Activated naive CD8-positive, alpha-beta T cell treated with anti-CD3 and anti-CD28 coated beads, Interleukin-2, amount 50 U/mL, for 24 hours (primary cell): ENCODE measurements around the gene AP5B1.

ENCODE experiments used
- ATAC-seq: fragments of 150-1000 bp; cut with Tn5 transposase; one replicate; pipeline ENCODE4 v1.10.0; 2021
- DNase-seq: peaks from one replicate; pipeline ENCODE4 v3.0.0; 2021
- H3K27ac Mint-ChIP-seq: one replicate; pipeline ENCODE4 v1.8.0; 2021; ENCODE audit warnings: mild to moderate bottlenecking, mixed read lengths
- H3K27me3 Mint-ChIP-seq: one replicate; pipeline ENCODE4 v1.8.0; 2021; ENCODE audit warnings: mixed read lengths
- H3K36me3 Mint-ChIP-seq: one replicate; pipeline ENCODE4 v1.8.0; 2021; ENCODE audit warnings: low read depth, mixed read lengths
- H3K4me1 Mint-ChIP-seq: one replicate; pipeline ENCODE4 v1.8.0; 2021; ENCODE audit warnings: mixed read lengths
- H3K4me3 Mint-ChIP-seq: one replicate; pipeline ENCODE4 v1.8.0; 2021; ENCODE audit warnings: mild to moderate bottlenecking, moderate library complexity, mixed read lengths
- H3K9me3 Mint-ChIP-seq: one replicate; pipeline ENCODE4 v1.8.0; 2021; ENCODE audit warnings: mixed read lengths

Gene AP5B1

GRCh38 chr11:65809496-65809895 lies 28.7 kb upstream of the AP5B1 start:
- Mint-ChIP-seq H3K4me3 (no peak overlapping the region), H3K9me3 (no peaks in the 10 kb centered on the region), H3K27me3 (peaks cover 7% of the 10 kb centered on the region), H3K4me1 (no peaks in the 10 kb centered on the region), H3K36me3 (no peaks in the 10 kb centered on the region), H3K27ac (no peak overlapping the region)
- no peak for ATAC-seq
- no peak for DNase-seq

- no peak overlapping the region for H3K4me3 Mint-ChIP-seq
- peaks cover 12% of the 10 kb centered on the region for H3K27me3 Mint-ChIP-seq
- H3K9me3 Mint-ChIP-seq: no peaks in the 10 kb centered on the region
- DNase-seq: no peak
- no peak overlapping the region for H3K27ac Mint-ChIP-seq
- H3K36me3 Mint-ChIP-seq: no peaks in the 10 kb centered on the region
- H3K4me1 Mint-ChIP-seq: no peaks in the 10 kb centered on the region
- no peak for ATAC-seq
Observed at GRCh38 chr11:65808744-65809341, 28.1 kb upstream of the AP5B1 start.

GRCh38 chr11:65806979-65807378 lies 26.2 kb upstream of the AP5B1 start:
- ATAC-seq (no peak), DNase-seq (no peak)
- Mint-ChIP-seq H3K36me3 (no peaks in the 10 kb centered on the region), H3K27ac (no peak overlapping the region), H3K9me3 (no peaks in the 10 kb centered on the region), H3K27me3 (peaks cover 29% of the 10 kb centered on the region), H3K4me1 (no peaks in the 10 kb centered on the region), H3K4me3 (no peak overlapping the region)

- DNase-seq (no peak), ATAC-seq (no peak)
- no peak overlapping the region for H3K4me3 Mint-ChIP-seq
- H3K36me3 Mint-ChIP-seq: no peaks in the 10 kb centered on the region
- H3K27ac Mint-ChIP-seq: no peak overlapping the region
- no peaks in the 10 kb centered on the region for H3K9me3 Mint-ChIP-seq
- H3K4me1 Mint-ChIP-seq: peaks cover under 1% of the 10 kb centered on the region
- H3K27me3 Mint-ChIP-seq: peaks cover 40% of the 10 kb centered on the region
Observed at GRCh38 chr11:65803797-65804492, 23.2 kb upstream of the AP5B1 start.

- Mint-ChIP-seq H3K27me3 (peaks cover 40% of the 10 kb centered on the region), H3K4me1 (peaks cover 5% of the 10 kb centered on the region), H3K27ac (no peak overlapping the region), H3K36me3 (no peaks in the 10 kb centered on the region), H3K4me3 (no peak overlapping the region), H3K9me3 (no peaks in the 10 kb centered on the region)
- no peak for ATAC-seq
- DNase-seq: no peak
Observed at GRCh38 chr11:65802841-65803240, 22.1 kb upstream of the AP5B1 start.

GRCh38 chr11:65801153-65801987 lies 20.6 kb upstream of the AP5B1 start:
- ATAC-seq (no peak), DNase-seq (no peak)
- H3K4me1 Mint-ChIP-seq: peaks cover 5% of the 10 kb centered on the region
- H3K9me3 Mint-ChIP-seq: no peaks in the 10 kb centered on the region
- no peak overlapping the region for H3K27ac Mint-ChIP-seq
- H3K4me3 Mint-ChIP-seq: no peak overlapping the region
- H3K36me3 Mint-ChIP-seq: no peaks in the 10 kb centered on the region
- H3K27me3 Mint-ChIP-seq: peaks cover 38% of the 10 kb centered on the region

- no peak overlapping the region for H3K4me3 Mint-ChIP-seq
- H3K27me3 Mint-ChIP-seq: peaks cover 37% of the 10 kb centered on the region
- no peaks in the 10 kb centered on the region for H3K9me3 Mint-ChIP-seq
- H3K4me1 Mint-ChIP-seq: peaks cover 5% of the 10 kb centered on the region
- no peak overlapping the region for H3K27ac Mint-ChIP-seq
- ATAC-seq (no peak), DNase-seq (no peak)
- no peaks in the 10 kb centered on the region for H3K36me3 Mint-ChIP-seq
Observed at GRCh38 chr11:65798882-65799281, 18.1 kb upstream of the AP5B1 start.

GRCh38 chr11:65797711-65798110 lies 16.9 kb upstream of the AP5B1 start:
- no peak overlapping the region for H3K4me3 Mint-ChIP-seq
- no peak for ATAC-seq
- H3K36me3 Mint-ChIP-seq: no peaks in the 10 kb centered on the region
- H3K27me3 Mint-ChIP-seq: peaks cover 25% of the 10 kb centered on the region
- H3K4me1 Mint-ChIP-seq: peaks cover 5% of the 10 kb centered on the region
- no peak for DNase-seq
- no peaks in the 10 kb centered on the region for H3K9me3 Mint-ChIP-seq
- no peak overlapping the region for H3K27ac Mint-ChIP-seq

GRCh38 chr11:65796726-65797601 lies 16.2 kb upstream of the AP5B1 start:
- H3K27me3 Mint-ChIP-seq: peaks cover 20% of the 10 kb centered on the region
- DNase-seq (no peak), ATAC-seq (no peak)
- H3K9me3 Mint-ChIP-seq: no peaks in the 10 kb centered on the region
- H3K4me1 Mint-ChIP-seq: peaks cover 9% of the 10 kb centered on the region
- no peak overlapping the region for H3K4me3 Mint-ChIP-seq
- no peak overlapping the region for H3K27ac Mint-ChIP-seq
- no peaks in the 10 kb centered on the region for H3K36me3 Mint-ChIP-seq

GRCh38 chr11:65794570-65795510 lies 14.1 kb upstream of the AP5B1 start:
- Mint-ChIP-seq H3K4me3 (no peak overlapping the region), H3K27me3 (peaks cover 17% of the 10 kb centered on the region), H3K36me3 (no peaks in the 10 kb centered on the region), H3K9me3 (no peaks in the 10 kb centered on the region), H3K27ac (no peak overlapping the region), H3K4me1 (peaks cover 15% of the 10 kb centered on the region)
- DNase-seq (no peak), ATAC-seq (no peak)

GRCh38 chr11:65793625-65794400 lies 13.0 kb upstream of the AP5B1 start:
- Mint-ChIP-seq H3K4me1 (peaks cover 15% of the 10 kb centered on the region), H3K27ac (no peak overlapping the region), H3K9me3 (no peaks in the 10 kb centered on the region), H3K4me3 (no peak overlapping the region), H3K36me3 (no peaks in the 10 kb centered on the region), H3K27me3 (peaks cover 22% of the 10 kb centered on the region)
- ATAC-seq (no peak), DNase-seq (no peak)

GRCh38 chr11:65793144-65793581 lies 12.4 kb upstream of the AP5B1 start:
- Mint-ChIP-seq H3K4me3 (no peak overlapping the region), H3K27me3 (peaks cover 26% of the 10 kb centered on the region), H3K36me3 (no peaks in the 10 kb centered on the region), H3K27ac (no peak overlapping the region), H3K4me1 (peaks cover 12% of the 10 kb centered on the region), H3K9me3 (no peaks in the 10 kb centered on the region)
- DNase-seq (no peak), ATAC-seq (no peak)

GRCh38 chr11:65792456-65792855 lies 11.7 kb upstream of the AP5B1 start:
- H3K4me3 Mint-ChIP-seq: no peak overlapping the region
- peaks cover 29% of the 10 kb centered on the region for H3K27me3 Mint-ChIP-seq

More at GRCh38 chr11:65792456-65792855, 11.7 kb upstream of the AP5B1 start:
- Mint-ChIP-seq H3K9me3 (no peaks in the 10 kb centered on the region), H3K36me3 (no peaks in the 10 kb centered on the region), H3K27ac (no peak overlapping the region), H3K4me1 (peaks cover 14% of the 10 kb centered on the region)
- DNase-seq (no peak), ATAC-seq (no peak)
